Uterus (tissue), 4 donors: ENCODE measurements around the gene GRM5. TPM values are rescaled to one million over a fixed set of nuclear protein-coding genes. Genes with fewer than 3 reads are reported as not detected.

ENCODE experiments used
- DNase-seq, 2 donors: peaks; one replicate each; pipeline ENCODE4 v3.0.0-alpha.2; 2019 to 2020
- H3K27ac ChIP-seq, 2 donors: fragments of 200-600 bp; sonication (generic); 1 replicate in 1 of 2; 2 replicates in 1 of 2; pipeline ENCODE4 v1.5.1; 2016 to 2018
- H3K27me3 ChIP-seq, 2 donors: fragments of 200-600 bp; sonication (generic); one replicate each; pipeline ENCODE4 v1.5.1; 2018 to 2019; ENCODE audit warnings: control low read depth in 1 of 2
- H3K36me3 ChIP-seq, 2 donors: fragments of 200-600 bp; sonication (generic); one replicate each; pipeline ENCODE4 v1.5.1; 2019; ENCODE audit warnings: control low read depth in 1 of 2
- H3K4me1 ChIP-seq, 2 donors: fragments of 200-600 bp; sonication (generic); one replicate each; pipeline ENCODE4 v1.5.1; 2018 to 2019; ENCODE audit warnings: control low read depth in 1 of 2
- H3K4me3 ChIP-seq, 2 donors: fragments of 200-600 bp; sonication (generic); 1 replicate in 1 of 2; 2 replicates in 1 of 2; pipeline ENCODE4 v1.5.1; 2018 to 2019; ENCODE audit warnings: mild to moderate bottlenecking in 1 of 2
- H3K9me3 ChIP-seq, 2 donors: fragments of 200-600 bp; sonication (generic); one replicate each; pipeline ENCODE4 v1.5.1; 2019; ENCODE audit warnings: control low read depth in 1 of 2
- CTCF ChIP-seq, 4 experiments: fragments of 200-600 bp in 2 of 4; fragments of 450-650 bp in 2 of 4; sonication (generic) in 2 of 4; IDR thresholded peaks; one replicate each; pipeline ENCODE4 v1.5.1; 2016 to 2019; ENCODE audit warnings: antibody characterized with exemption in 4 of 4, mild to moderate bottlenecking in 2 of 4, moderate library complexity in 1 of 4
- POLR2A ChIP-seq, 2 donors: fragments of 450-650 bp; IDR thresholded peaks; one replicate each; pipeline ENCODE4 v1.6.1; 2016; ENCODE audit warnings: antibody characterized with exemption in 2 of 2, mild to moderate bottlenecking in 1 of 2, moderate library complexity in 1 of 2
- intact Hi-C: fragments of 100-400 bp; cut with DNase I; formaldehyde crosslinking; loops from one replicate; pipeline ENCODE4 v1.15.1; 2023; ENCODE audit warnings: low total_unique reads
- total RNA-seq, 4 donors: library from RNA; depleted of rRNA in 3 of 4; stranded (reverse); fragments of >200 nt in 3 of 4; gene quantifications; one replicate each; pipeline versions ENCODE4 v1.1.0 to v1.2.4, GENCODE V29; 2014 to 2023
- donor health status: DM: yes; HTN: yes; CAD: no.

Gene GRM5
- total RNA-seq, 4 donors from 2014 or later, result under 0.01 to 2.2 TPM; not detected in 2

- DNase-seq, result no peak
- H3K4me3 ChIP-seq, result no peak overlapping the region
- no peaks in the 10 kb centered on the region for H3K27me3 ChIP-seq
- no peaks in the 10 kb centered on the region for H3K4me1 ChIP-seq
- no peaks in the 10 kb centered on the region for H3K9me3 ChIP-seq
- intact Hi-C loops, result no loop called here
- H3K27ac ChIP-seq, result no peak overlapping the region
- H3K36me3 ChIP-seq, result no peaks in the 10 kb centered on the region
- no peak for TF ChIP-seq CTCF (IDR thresholded peaks at IDR 0.05)
- no peak for TF ChIP-seq POLR2A (IDR thresholded peaks at IDR 0.05)
Observed at GRCh38 chr11:88656283-88656682, 409.5 kb downstream of the GRM5 start.

- DNase-seq, result no peak
- intact Hi-C loops, result no loop called here
- Histone ChIP-seq H3K9me3 (no peaks in the 10 kb centered on the region), H3K27me3 (no peaks in the 10 kb centered on the region), H3K36me3 (no peaks in the 10 kb centered on the region), H3K27ac (no peak overlapping the region), H3K4me3 (no peak overlapping the region), H3K4me1 (no peaks in the 10 kb centered on the region)
- TF ChIP-seq CTCF (IDR thresholded peaks at IDR 0.05) (no peak), POLR2A (IDR thresholded peaks at IDR 0.05) (no peak)
Observed at GRCh38 chr11:88655656-88656055, 410.1 kb downstream of the GRM5 start.

- H3K27me3 ChIP-seq, result no peaks in the 10 kb centered on the region
- no peaks in the 10 kb centered on the region for H3K4me1 ChIP-seq
- no peak overlapping the region for H3K4me3 ChIP-seq
- H3K27ac ChIP-seq, result no peak overlapping the region
- DNase-seq, result no peak
- no peaks in the 10 kb centered on the region for H3K36me3 ChIP-seq
- intact Hi-C loops, result no loop called here
- TF ChIP-seq CTCF (IDR thresholded peaks at IDR 0.05) (no peak), POLR2A (IDR thresholded peaks at IDR 0.05) (no peak)
- no peaks in the 10 kb centered on the region for H3K9me3 ChIP-seq
Observed at GRCh38 chr11:88655196-88655595, 410.6 kb downstream of the GRM5 start.

- Histone ChIP-seq H3K36me3 (no peaks in the 10 kb centered on the region), H3K9me3 (no peaks in the 10 kb centered on the region), H3K27ac (no peak overlapping the region), H3K27me3 (no peaks in the 10 kb centered on the region), H3K4me3 (no peak overlapping the region), H3K4me1 (no peaks in the 10 kb centered on the region)
- no peak for TF ChIP-seq POLR2A (IDR thresholded peaks at IDR 0.05)
- no peak for TF ChIP-seq CTCF (IDR thresholded peaks at IDR 0.05)
- DNase-seq, result no peak
- intact Hi-C loops, result no loop called here
Observed at GRCh38 chr11:88651556-88651955, 414.2 kb downstream of the GRM5 start.

GRCh38 chr11:88644724-88645123 is 421.1 kb downstream of the GRM5 start:
- H3K27ac ChIP-seq, result no peak overlapping the region
- intact Hi-C loops, result no loop called here
- no peak for DNase-seq
- no peak for TF ChIP-seq CTCF (IDR thresholded peaks at IDR 0.05)
- no peak overlapping the region for H3K4me3 ChIP-seq
- no peaks in the 10 kb centered on the region for H3K36me3 ChIP-seq
- H3K9me3 ChIP-seq, result no peaks in the 10 kb centered on the region
- H3K4me1 ChIP-seq, result no peaks in the 10 kb centered on the region
- H3K27me3 ChIP-seq, result no peaks in the 10 kb centered on the region
